Esophagus squamous epithelium (tissue), 4 donors: ENCODE data around the gene SMAD3.

ENCODE experiments used
- CTCF ChIP-seq, 6 experiments: fragments of 450-650 bp in 4 of 6; fragments of 200-600 bp in 2 of 6; sonication (generic) in 2 of 6; IDR thresholded peaks; one replicate each; pipeline ENCODE4 v1.5.1; 2016 to 2019; ENCODE audit warnings: antibody characterized with exemption in 6 of 6, mild to moderate bottlenecking in 4 of 6, moderate library complexity in 4 of 6
- POLR2A ChIP-seq, 4 donors: fragments of 450-650 bp; IDR thresholded peaks; one replicate each; pipeline ENCODE4 v1.6.1; 2017; ENCODE audit warnings: antibody characterized with exemption in 4 of 4, mild to moderate bottlenecking in 4 of 4, moderate library complexity in 3 of 4

- no peak for TF ChIP-seq CTCF (IDR thresholded peaks at IDR 0.05)
- no peak for TF ChIP-seq POLR2A (IDR thresholded peaks at IDR 0.05)
Observed at GRCh38 chr15:67119238-67119846, 53.9 kb downstream of the SMAD3 start.
